Testis (tissue), 2 donors: Measurements from ENCODE around the gene HMHB1.

ENCODE experiments used
- CTCF ChIP-seq, 3 experiments: fragments of 450-650 bp in 2 of 3; fragments of 200-600 bp in 1 of 3; sonication (generic) in 1 of 3; IDR thresholded peaks; one replicate each; pipeline ENCODE4 v1.5.1; 2016 to 2019; ENCODE audit warnings: antibody characterized with exemption in 3 of 3, mild to moderate bottlenecking in 2 of 3, moderate library complexity in 1 of 3
- POLR2A ChIP-seq: fragments of 450-650 bp; IDR thresholded peaks from one replicate; pipeline ENCODE4 v1.6.1; 2017; ENCODE audit warnings: antibody characterized with exemption, mild to moderate bottlenecking, moderate library complexity

- TF ChIP-seq CTCF (IDR thresholded peaks at IDR 0.05) (no peak), POLR2A (no peak)
These were observed 53.6 kb downstream of the HMHB1 start for GRCh38 chr5:143865426-143866025.
